ENCODE results near the gene CALML4.
"Not testable (repeated sequence)": the region's sequence is repeated elsewhere in the genome, so short reads cannot be mapped to it uniquely, and the experiment has no call there.

CALML4 gene

GRCh38 chr15:68208136-68208535 is 3.0 kb upstream of the CALML4 start:
- DNase-seq (ENCODE audit: low read depth), result no peak

GRCh38 chr15:68207176-68207935 is 2.2 kb upstream of the CALML4 start:
- no peak for DNase-seq (ENCODE audit: low read depth)

GRCh38 chr15:68206711-68207151 is 1.6 kb upstream of the CALML4 start:
- DNase-seq (ENCODE audit: low read depth), result no peak

GRCh38 chr15:68205954-68206539 is 915 bp upstream of the CALML4 start:
- no peak for DNase-seq (ENCODE audit: low read depth)

- no peak for DNase-seq (ENCODE audit: low read depth)
These were observed 419 bp upstream of the CALML4 start for GRCh38 chr15:68205558-68205944.

GRCh38 chr15:68204361-68204760 is 771 bp downstream of the CALML4 start:
- no peak for DNase-seq (ENCODE audit: low read depth)

- DNase-seq (ENCODE audit: low read depth), result no peak
These were observed 1.2 kb downstream of the CALML4 start for GRCh38 chr15:68203956-68204355.

- DNase-seq (ENCODE audit: low read depth), result no peak
These were observed 1.6 kb downstream of the CALML4 start for GRCh38 chr15:68203486-68203885.

- not testable (repeated sequence) for DNase-seq (ENCODE audit: low read depth)
These were observed 2.1 kb downstream of the CALML4 start for GRCh38 chr15:68202994-68203393.

GRCh38 chr15:68201879-68202261 is 3.3 kb downstream of the CALML4 start:
- DNase-seq (ENCODE audit: low read depth), result no peak

GRCh38 chr15:68201153-68201878 is 3.8 kb downstream of the CALML4 start:
- no peak for DNase-seq (ENCODE audit: low read depth)

- DNase-seq (ENCODE audit: low read depth), result no peak
These were observed 4.9 kb downstream of the CALML4 start for GRCh38 chr15:68200016-68200861.

GRCh38 chr15:68199340-68199739 is 5.8 kb downstream of the CALML4 start:
- no peak for DNase-seq (ENCODE audit: low read depth)

- DNase-seq (ENCODE audit: low read depth), result no peak
These were observed 7.3 kb downstream of the CALML4 start for GRCh38 chr15:68197661-68198437.

- DNase-seq (ENCODE audit: low read depth), result no peak
These were observed 8.0 kb downstream of the CALML4 start for GRCh38 chr15:68197170-68197492.

- DNase-seq (ENCODE audit: low read depth), result no peak
These were observed 8.5 kb downstream of the CALML4 start for GRCh38 chr15:68196445-68197169.

- no peak for DNase-seq (ENCODE audit: low read depth)
These were observed 9.6 kb downstream of the CALML4 start for GRCh38 chr15:68195336-68196112.

GRCh38 chr15:68192804-68193486 is 12.2 kb downstream of the CALML4 start:
- no peak for DNase-seq (ENCODE audit: low read depth)

- DNase-seq (ENCODE audit: low read depth), result no peak
These were observed 13.0 kb downstream of the CALML4 start for GRCh38 chr15:68192117-68192516.

GRCh38 chr15:68191555-68191954 is 13.6 kb downstream of the CALML4 start:
- DNase-seq (ENCODE audit: low read depth), result no peak

Data from activated T-cell treated with anti-CD3 and anti-CD28 coated beads for 48 hours (primary cell).